ENCODE measurements around the gene TREML4.
"Not testable (repeated sequence)": the region's sequence is repeated elsewhere in the genome, so short reads cannot be mapped to it uniquely, and the experiment has no call there.

The TREML4 gene

GRCh38 chr6:41228096-41228495, at the start of gene TREML4:
TSS of gene TREML4 (plus strand) at chr6:41228349. CDS start at chr6:41228428, 79 bp downstream.
- DNase-seq, result no peak
- in situ Hi-C loops (cut with MboI; ENCODE audit: low pct_unique_long_range_greater_than_20kb, low sequenced_read_pairs), result no loop called here

GRCh38 chr6:41179163-41179562, 49.0 kb upstream of the TREML4 start:
- in situ Hi-C loops (cut with MboI; ENCODE audit: low pct_unique_long_range_greater_than_20kb, low sequenced_read_pairs), result no loop called here
- no peak for DNase-seq

GRCh38 chr6:41181566-41181965, 46.6 kb upstream of the TREML4 start:
- in situ Hi-C loops (cut with MboI; ENCODE audit: low pct_unique_long_range_greater_than_20kb, low sequenced_read_pairs), result no loop called here

GRCh38 chr6:41182069-41183034, 45.8 kb upstream of the TREML4 start:
- in situ Hi-C loops (cut with MboI; ENCODE audit: low pct_unique_long_range_greater_than_20kb, low sequenced_read_pairs), result no loop called here
- DNase-seq, result peak; percentile 87

More at GRCh38 chr6:41181566-41181965, 46.6 kb upstream of the TREML4 start:
- DNase-seq, result no peak

GRCh38 chr6:41184761-41185160, 43.4 kb upstream of the TREML4 start:
- no peak for DNase-seq
- in situ Hi-C loops (cut with MboI; ENCODE audit: low pct_unique_long_range_greater_than_20kb, low sequenced_read_pairs), result no loop called here

- in situ Hi-C loops (cut with MboI; ENCODE audit: low pct_unique_long_range_greater_than_20kb, low sequenced_read_pairs), result no loop called here
- DNase-seq, result no peak
These were observed 42.1 kb upstream of the TREML4 start for GRCh38 chr6:41186031-41186562.

- in situ Hi-C loops (cut with MboI; ENCODE audit: low pct_unique_long_range_greater_than_20kb, low sequenced_read_pairs), result no loop called here
- DNase-seq, result no peak
These were observed 39.9 kb upstream of the TREML4 start for GRCh38 chr6:41187924-41188886.

- DNase-seq; in situ Hi-C loops (cut with MboI; ENCODE audit: low pct_unique_long_range_greater_than_20kb, low sequenced_read_pairs): not testable (repeated sequence)
These were observed 39.1 kb upstream of the TREML4 start for GRCh38 chr6:41189046-41189445.

GRCh38 chr6:41189967-41190366, 38.2 kb upstream of the TREML4 start:
- in situ Hi-C loops (cut with MboI; ENCODE audit: low pct_unique_long_range_greater_than_20kb, low sequenced_read_pairs), result no loop called here

GRCh38 chr6:41190791-41191190, 37.4 kb upstream of the TREML4 start:
- in situ Hi-C loops (cut with MboI; ENCODE audit: low pct_unique_long_range_greater_than_20kb, low sequenced_read_pairs), result no loop called here
- no peak for DNase-seq

More at GRCh38 chr6:41189967-41190366, 38.2 kb upstream of the TREML4 start:
- peak; percentile 43 for DNase-seq

GRCh38 chr6:41191569-41191968, 36.6 kb upstream of the TREML4 start:
- in situ Hi-C loops (cut with MboI; ENCODE audit: low pct_unique_long_range_greater_than_20kb, low sequenced_read_pairs), result no loop called here
- DNase-seq, result peak; percentile 57

- no peak for DNase-seq
- in situ Hi-C loops (cut with MboI; ENCODE audit: low pct_unique_long_range_greater_than_20kb, low sequenced_read_pairs), result no loop called here
These were observed 34.9 kb upstream of the TREML4 start for GRCh38 chr6:41193171-41193734.

GRCh38 chr6:41193884-41194283, 34.3 kb upstream of the TREML4 start:
- in situ Hi-C loops (cut with MboI; ENCODE audit: low pct_unique_long_range_greater_than_20kb, low sequenced_read_pairs), result no loop called here
- no peak for DNase-seq

- no peak for DNase-seq
- in situ Hi-C loops (cut with MboI; ENCODE audit: low pct_unique_long_range_greater_than_20kb, low sequenced_read_pairs), result no loop called here
These were observed 33.8 kb upstream of the TREML4 start for GRCh38 chr6:41194386-41194785.

- in situ Hi-C loops (cut with MboI; ENCODE audit: low pct_unique_long_range_greater_than_20kb, low sequenced_read_pairs), result no loop called here
These were observed 30.9 kb upstream of the TREML4 start for GRCh38 chr6:41197234-41197633.

GRCh38 chr6:41199552-41200246, 28.4 kb upstream of the TREML4 start:
- in situ Hi-C loops (cut with MboI; ENCODE audit: low pct_unique_long_range_greater_than_20kb, low sequenced_read_pairs), result no loop called here
- no peak for DNase-seq

More at GRCh38 chr6:41197234-41197633, 30.9 kb upstream of the TREML4 start:
- DNase-seq, result no peak

- in situ Hi-C loops (cut with MboI; ENCODE audit: low pct_unique_long_range_greater_than_20kb, low sequenced_read_pairs), result no loop called here
These were observed 27.8 kb upstream of the TREML4 start for GRCh38 chr6:41200296-41200900.

More at GRCh38 chr6:41200296-41200900, 27.8 kb upstream of the TREML4 start:
- DNase-seq, result peak; percentile 80
